Prostate gland (tissue), 2 donors: ENCODE data around the gene POLE. TPM values are rescaled to one million over a fixed set of nuclear protein-coding genes. Genes with fewer than 3 reads are reported as not detected.

Source experiments
- DNase-seq: peaks from one replicate; pipeline ENCODE4 v3.0.0-alpha.2; 2019; ENCODE audit warnings: low spot score
- H3K27ac ChIP-seq, 2 donors: fragments of 200-600 bp; sonication (generic); 2 replicates each; pipeline ENCODE4 v1.5.1; 2017 to 2019
- H3K27me3 ChIP-seq: fragments of 200-600 bp; sonication (generic); replicated peaks from 2 replicates; pipeline ENCODE4 v1.5.1; 2019; ENCODE audit not compliant: insufficient read depth
- H3K36me3 ChIP-seq, 2 donors: fragments of 200-600 bp; sonication (generic); 1 replicate in 1 of 2; 2 replicates in 1 of 2; pipeline versions ENCODE4 v1.5.1 to v1.8.1; 2017 to 2019
- H3K4me1 ChIP-seq: fragments of 200-600 bp; sonication (generic); replicated peaks from 2 replicates; pipeline ENCODE4 v1.5.1; 2019
- H3K4me3 ChIP-seq, 2 donors: fragments of 200-600 bp; sonication (generic); 2 replicates each; pipeline ENCODE4 v1.5.1; 2017 to 2019
- H3K9me3 ChIP-seq: fragments of 200-600 bp; sonication (generic); 2 replicates; pipeline ENCODE4 v1.5.1; 2017
- POLR2A ChIP-seq: fragments of 450-650 bp; IDR thresholded peaks from one replicate; pipeline ENCODE4 v1.6.1; 2016; ENCODE audit warnings: antibody characterized with exemption, mild to moderate bottlenecking
- POLR2AphosphoS5 ChIP-seq: sonication (generic); formaldehyde crosslinking; IDR thresholded peaks from one replicate; pipeline ENCODE4 v1.6.1; 2017; ENCODE audit warnings: antibody characterized with exemption
- WGBS: methylation state at CpG from one replicate; pipeline ENCODE4 v1.1.5; 2018; 5-methylcytosine and 5-hydroxymethylcytosine counted together
- intact Hi-C: fragments of 100-400 bp; cut with DNase I; formaldehyde crosslinking; loops from one replicate; pipeline ENCODE4 v1.14.2; 2022
- total RNA-seq, 2 donors: library from RNA; depleted of rRNA; stranded (reverse); fragments of >200 nt; gene quantifications; one replicate each; pipeline ENCODE4 v1.1.0, GENCODE V29; 2016
- TF ChIP-seq, protein P1 (sequence below), 4 experiments: fragments of 200-600 bp in 2 of 4; fragments of 450-650 bp in 2 of 4; sonication (generic) in 2 of 4; IDR thresholded peaks; 1 replicate in 3 of 4; 2 replicates in 1 of 4; pipeline ENCODE4 v1.5.1; 2016 to 2019; ENCODE audit warnings: antibody characterized with exemption in 4 of 4, mild to moderate bottlenecking in 2 of 4, moderate library complexity in 2 of 4

POLE gene
- total RNA-seq, 2 donors from 2014 or later = 41.8 to 65.4 TPM

- Histone ChIP-seq H3K4me1 (no peaks in the 10 kb centered on the region), H3K27ac (no peak overlapping the region), H3K27me3 (no peaks in the 10 kb centered on the region), H3K9me3 (no peaks in the 10 kb centered on the region), H3K4me3 (no peak overlapping the region), H3K36me3 (peaks cover 0 to 6% of the 10 kb centered on the region in 2 donors)
- no peak for DNase-seq
- TF ChIP-seq POLR2AphosphoS5 (no peak), POLR2A (no peak)
- TF ChIP-seq, protein P1, sequence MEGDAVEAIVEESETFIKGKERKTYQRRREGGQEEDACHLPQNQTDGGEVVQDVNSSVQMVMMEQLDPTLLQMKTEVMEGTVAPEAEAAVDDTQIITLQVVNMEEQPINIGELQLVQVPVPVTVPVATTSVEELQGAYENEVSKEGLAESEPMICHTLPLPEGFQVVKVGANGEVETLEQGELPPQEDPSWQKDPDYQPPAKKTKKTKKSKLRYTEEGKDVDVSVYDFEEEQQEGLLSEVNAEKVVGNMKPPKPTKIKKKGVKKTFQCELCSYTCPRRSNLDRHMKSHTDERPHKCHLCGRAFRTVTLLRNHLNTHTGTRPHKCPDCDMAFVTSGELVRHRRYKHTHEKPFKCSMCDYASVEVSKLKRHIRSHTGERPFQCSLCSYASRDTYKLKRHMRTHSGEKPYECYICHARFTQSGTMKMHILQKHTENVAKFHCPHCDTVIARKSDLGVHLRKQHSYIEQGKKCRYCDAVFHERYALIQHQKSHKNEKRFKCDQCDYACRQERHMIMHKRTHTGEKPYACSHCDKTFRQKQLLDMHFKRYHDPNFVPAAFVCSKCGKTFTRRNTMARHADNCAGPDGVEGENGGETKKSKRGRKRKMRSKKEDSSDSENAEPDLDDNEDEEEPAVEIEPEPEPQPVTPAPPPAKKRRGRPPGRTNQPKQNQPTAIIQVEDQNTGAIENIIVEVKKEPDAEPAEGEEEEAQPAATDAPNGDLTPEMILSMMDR (IDR thresholded peaks at IDR 0.05) = no peak
- intact Hi-C loops = no loop called here
- 92% methylated on average over 27 of the region's 27 CpGs for WGBS
Observed at GRCh38 chr12:132649226-132649945, 37.8 kb downstream of the POLE start.

- Histone ChIP-seq H3K4me3 (no peak overlapping the region), H3K4me1 (no peaks in the 10 kb centered on the region), H3K9me3 (no peaks in the 10 kb centered on the region), H3K27ac (no peak overlapping the region), H3K27me3 (no peaks in the 10 kb centered on the region), H3K36me3 (peaks cover 0 to 6% of the 10 kb centered on the region in 2 donors)
- intact Hi-C loops = no loop called here
- TF ChIP-seq POLR2AphosphoS5 = no peak
- TF ChIP-seq, protein P1 (IDR thresholded peaks at IDR 0.05) = no peak
- no peak for TF ChIP-seq POLR2A
- 87% methylated on average over 19 of the region's 24 CpGs for WGBS
- no peak for DNase-seq
Observed at GRCh38 chr12:132648616-132649225, 38.4 kb downstream of the POLE start.

DNA sequence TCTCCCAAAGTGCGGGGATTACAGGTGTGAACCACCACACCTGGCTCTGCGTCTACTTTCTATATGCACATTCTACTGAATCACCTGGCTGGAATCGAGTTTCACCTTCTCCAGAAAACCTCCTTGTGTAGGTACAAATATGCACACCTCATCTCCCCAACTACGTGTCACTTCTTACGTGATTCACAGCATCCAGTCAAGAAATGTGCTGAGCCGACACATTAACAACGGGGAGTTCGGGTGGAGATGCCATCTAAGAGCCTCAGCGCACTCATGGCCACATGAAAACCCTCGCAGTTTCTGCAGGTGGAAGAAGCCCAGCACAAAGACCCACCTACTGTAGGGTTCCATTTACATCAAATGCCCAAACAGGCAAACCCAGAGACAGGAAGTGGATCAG is 39.3 kb downstream of the POLE start:
- TF ChIP-seq, protein P1 (IDR thresholded peaks at IDR 0.05) = no peak
- TF ChIP-seq POLR2AphosphoS5 (no peak), POLR2A (no peak)
- intact Hi-C loops = no loop called here
- Histone ChIP-seq H3K27me3 (no peaks in the 10 kb centered on the region), H3K4me3 (no peak overlapping the region), H3K9me3 (no peaks in the 10 kb centered on the region), H3K27ac (no peak overlapping the region), H3K36me3 (peaks cover 0 to 10% of the 10 kb centered on the region in 2 donors), H3K4me1 (no peaks in the 10 kb centered on the region)
- 94% methylated on average over 10 of the region's 10 CpGs for WGBS
- DNase-seq = no peak

GRCh38 chr12:132646850-132647249 is 40.3 kb downstream of the POLE start:
- intact Hi-C loops = no loop called here
- DNase-seq = no peak
- peaks cover 0 to 19% of the 10 kb centered on the region in 2 donors for H3K36me3 ChIP-seq
- H3K27me3 ChIP-seq = no peaks in the 10 kb centered on the region
- H3K9me3 ChIP-seq = no peaks in the 10 kb centered on the region
- H3K4me1 ChIP-seq = no peaks in the 10 kb centered on the region
- H3K4me3 ChIP-seq = no peak overlapping the region
- TF ChIP-seq, protein P1 (IDR thresholded peaks at IDR 0.05) = no peak
- TF ChIP-seq POLR2AphosphoS5 (no peak), POLR2A (no peak)
- WGBS = 92% methylated on average over 7 of the region's 7 CpGs
- no peak overlapping the region for H3K27ac ChIP-seq
